Fibroblast of lung (primary cell): Measurements from ENCODE around the gene SLC35C1. TPM values are rescaled to one million over a fixed set of nuclear protein-coding genes. Genes with fewer than 3 reads are reported as not detected.

Experiments
- DNase-seq, 2 donors: peaks; one replicate each; pipeline versions ENCODE4 v3.0.0 to v3.0.0-alpha.2; 2010; ENCODE audit warnings: low read depth in 2 of 2
- H2AFZ ChIP-seq: 2 replicates; pipeline ENCODE4 v1.5.1; 2012; ENCODE audit warnings: low read length, control low read depth, inconsistent platforms
- H3K27ac ChIP-seq: 2 replicates; pipeline ENCODE4 v1.5.1; 2011; ENCODE audit warnings: low read length, control low read depth; ENCODE audit not compliant: insufficient read depth
- H3K27me3 ChIP-seq: 2 replicates; pipeline ENCODE4 v1.5.1; 2011; ENCODE audit warnings: mild to moderate bottlenecking, low read length; ENCODE audit not compliant: control insufficient read depth, insufficient read depth
- H3K36me3 ChIP-seq: 2 replicates; pipeline ENCODE4 v1.5.1; 2011; ENCODE audit warnings: low read length; ENCODE audit not compliant: control insufficient read depth, insufficient read depth
- H3K4me1 ChIP-seq: 2 replicates; pipeline ENCODE4 v1.5.1; 2011; ENCODE audit warnings: low read length; ENCODE audit not compliant: control insufficient read depth, insufficient read depth; ENCODE audit errors: extremely low read depth
- H3K4me2 ChIP-seq: 2 replicates; pipeline ENCODE4 v1.5.1; 2011; ENCODE audit warnings: low read length, control low read depth; ENCODE audit not compliant: insufficient read depth; ENCODE audit errors: extremely low read depth
- H3K4me3 ChIP-seq, 4 experiments: fragments of 200-600 bp in 1 of 4; sonication (generic) in 1 of 4; replicated peaks in 1 of 4; 2 replicates each; pipeline ENCODE4 v1.5.1; 2011 to 2016; ENCODE audit warnings: low read length in 4 of 4, low read depth in 3 of 4, mild to moderate bottlenecking in 3 of 4, control low read depth in 2 of 4, inconsistent platforms in 1 of 4, mixed read lengths in 1 of 4; ENCODE audit not compliant: insufficient read depth in 1 of 4; ENCODE audit errors: control extremely low read depth in 1 of 4
- H3K79me2 ChIP-seq: 2 replicates; pipeline ENCODE4 v1.5.1; 2012; ENCODE audit warnings: mild to moderate bottlenecking, low read length, inconsistent platforms; ENCODE audit not compliant: control insufficient read depth, insufficient read depth
- H3K9ac ChIP-seq: 2 replicates; pipeline ENCODE4 v1.5.1; 2011; ENCODE audit warnings: mild to moderate bottlenecking, low read length, control low read depth; ENCODE audit not compliant: insufficient read depth
- H3K9me3 ChIP-seq: 2 replicates; pipeline ENCODE4 v1.5.1; 2012; ENCODE audit warnings: low read depth, low read length; ENCODE audit not compliant: control insufficient read depth, insufficient read depth
- H4K20me1 ChIP-seq: 2 replicates; pipeline ENCODE4 v1.5.1; 2011; ENCODE audit warnings: low read length; ENCODE audit not compliant: control insufficient read depth, insufficient read depth; ENCODE audit errors: extremely low read depth
- EZH2 ChIP-seq: IDR thresholded peaks from 2 replicates; pipeline ENCODE4 v1.5.1; 2012; ENCODE audit warnings: low read length, control low read depth, mild to moderate bottlenecking; ENCODE audit errors: missing control alignments
- polyA plus RNA-seq, 2 donors: library from polyadenylated mRNA; depleted of rRNA in 1 of 2; stranded (reverse) in 1 of 2; unstranded in 1 of 2; fragments of >200 nt; gene quantifications; 2 replicates each; pipeline ENCODE4 v1.2.1, GENCODE V29; 2011 to 2012; ENCODE audit warnings: missing spikeins in 1 of 2
- total RNA-seq: library from RNA; depleted of rRNA; stranded (reverse); fragments of >200 nt; gene quantifications from 2 replicates; pipeline ENCODE4 v1.2.1, GENCODE V29; 2014
- TF ChIP-seq, protein P1 (sequence below), 2 donors: IDR thresholded peaks in 1 of 2; conservative IDR thresholded peaks in 1 of 2; 1 replicate in 1 of 2; 2 replicates in 1 of 2; pipeline ENCODE4 v1.5.1; 2011 to 2012; ENCODE audit warnings: low read length in 2 of 2, control low read depth in 1 of 2, inconsistent platforms in 1 of 2, low read depth in 1 of 2, mild to moderate bottlenecking in 1 of 2

The SLC35C1 gene
- total and polyA plus RNA-seq, 2 donors (not counting 1 experiment from before 2014, with no cell fraction given), result 6.7 to 10.4 TPM

DNA sequence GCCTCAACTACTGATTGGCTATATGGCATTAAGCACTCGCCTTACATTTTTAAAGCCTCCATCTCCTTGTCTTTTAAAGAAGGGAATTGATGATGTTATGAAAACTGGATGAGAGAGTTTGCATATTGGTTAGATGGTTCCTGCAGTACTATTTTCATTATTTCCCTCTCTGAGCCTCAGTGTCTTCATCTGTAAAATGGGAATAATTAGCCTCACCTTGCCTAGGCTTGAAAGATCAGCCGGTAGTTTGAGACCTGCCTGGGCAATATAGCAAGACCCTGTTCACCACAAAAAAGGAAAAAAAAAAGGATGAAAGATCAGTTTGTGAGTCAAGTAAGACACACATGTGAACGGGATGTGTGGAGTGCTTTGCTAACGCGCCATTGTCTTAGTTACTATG is 35.0 kb upstream of the SLC35C1 start:
- Histone ChIP-seq H3K4me3 (no peak overlapping the region), H2AFZ (no peak overlapping the region), H3K9ac (no peak overlapping the region), H3K9me3 (no peaks in the 10 kb centered on the region), H3K27ac (no peak overlapping the region), H3K79me2 (no peaks in the 10 kb centered on the region), H3K36me3 (no peaks in the 10 kb centered on the region), H3K4me1 (no peaks in the 10 kb centered on the region), H3K4me2 (no peak overlapping the region), H3K27me3 (no peaks in the 10 kb centered on the region), H4K20me1 (no peaks in the 10 kb centered on the region)
- DNase-seq, result no peak
- TF ChIP-seq, protein P1, sequence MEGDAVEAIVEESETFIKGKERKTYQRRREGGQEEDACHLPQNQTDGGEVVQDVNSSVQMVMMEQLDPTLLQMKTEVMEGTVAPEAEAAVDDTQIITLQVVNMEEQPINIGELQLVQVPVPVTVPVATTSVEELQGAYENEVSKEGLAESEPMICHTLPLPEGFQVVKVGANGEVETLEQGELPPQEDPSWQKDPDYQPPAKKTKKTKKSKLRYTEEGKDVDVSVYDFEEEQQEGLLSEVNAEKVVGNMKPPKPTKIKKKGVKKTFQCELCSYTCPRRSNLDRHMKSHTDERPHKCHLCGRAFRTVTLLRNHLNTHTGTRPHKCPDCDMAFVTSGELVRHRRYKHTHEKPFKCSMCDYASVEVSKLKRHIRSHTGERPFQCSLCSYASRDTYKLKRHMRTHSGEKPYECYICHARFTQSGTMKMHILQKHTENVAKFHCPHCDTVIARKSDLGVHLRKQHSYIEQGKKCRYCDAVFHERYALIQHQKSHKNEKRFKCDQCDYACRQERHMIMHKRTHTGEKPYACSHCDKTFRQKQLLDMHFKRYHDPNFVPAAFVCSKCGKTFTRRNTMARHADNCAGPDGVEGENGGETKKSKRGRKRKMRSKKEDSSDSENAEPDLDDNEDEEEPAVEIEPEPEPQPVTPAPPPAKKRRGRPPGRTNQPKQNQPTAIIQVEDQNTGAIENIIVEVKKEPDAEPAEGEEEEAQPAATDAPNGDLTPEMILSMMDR (conservative IDR thresholded peaks at IDR 0.05 in 1 of 2, IDR thresholded peaks at IDR 0.05 in 1 of 2; ENCODE audit: low read depth in 1 of 2, low read length in 2 of 2), result no peak
- TF ChIP-seq EZH2, result no peak

DNA sequence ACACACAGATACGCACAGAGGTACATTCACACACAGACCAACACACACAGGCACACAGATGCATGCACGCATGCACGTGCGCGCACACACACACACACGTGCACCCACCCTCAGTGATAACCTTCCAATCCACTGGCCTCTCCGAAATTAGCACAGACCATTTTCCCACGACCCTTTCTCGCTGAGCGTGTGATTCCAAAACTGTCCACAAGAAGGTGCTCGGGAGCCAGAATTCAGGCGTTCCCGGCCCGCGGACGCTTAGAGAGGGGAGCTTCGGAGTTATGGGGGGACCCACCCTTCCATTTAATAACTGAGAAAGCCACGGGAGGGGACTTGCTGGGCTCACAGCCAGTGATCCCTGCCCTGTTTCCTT is 33.8 kb upstream of the SLC35C1 start:
- Histone ChIP-seq H3K4me3 (peak overlapping the region; percentile 42 to 79 (median 48)), H3K27ac (no peak overlapping the region), H3K36me3 (no peaks in the 10 kb centered on the region), H2AFZ (peak overlapping the region; percentile 95), H3K9me3 (no peaks in the 10 kb centered on the region), H3K27me3 (no peaks in the 10 kb centered on the region), H3K4me1 (no peaks in the 10 kb centered on the region), H3K4me2 (peak overlapping the region; percentile 98), H3K9ac (no peak overlapping the region), H4K20me1 (no peaks in the 10 kb centered on the region), H3K79me2 (no peaks in the 10 kb centered on the region)
- no peak for TF ChIP-seq EZH2
- TF ChIP-seq, protein P1 (conservative IDR thresholded peaks at IDR 0.05 in 1 of 2, IDR thresholded peaks at IDR 0.05 in 1 of 2; ENCODE audit: low read depth in 1 of 2, low read length in 2 of 2), result peak; percentile 86 to 96
- peak; percentile 25 to 56 for DNase-seq

DNA sequence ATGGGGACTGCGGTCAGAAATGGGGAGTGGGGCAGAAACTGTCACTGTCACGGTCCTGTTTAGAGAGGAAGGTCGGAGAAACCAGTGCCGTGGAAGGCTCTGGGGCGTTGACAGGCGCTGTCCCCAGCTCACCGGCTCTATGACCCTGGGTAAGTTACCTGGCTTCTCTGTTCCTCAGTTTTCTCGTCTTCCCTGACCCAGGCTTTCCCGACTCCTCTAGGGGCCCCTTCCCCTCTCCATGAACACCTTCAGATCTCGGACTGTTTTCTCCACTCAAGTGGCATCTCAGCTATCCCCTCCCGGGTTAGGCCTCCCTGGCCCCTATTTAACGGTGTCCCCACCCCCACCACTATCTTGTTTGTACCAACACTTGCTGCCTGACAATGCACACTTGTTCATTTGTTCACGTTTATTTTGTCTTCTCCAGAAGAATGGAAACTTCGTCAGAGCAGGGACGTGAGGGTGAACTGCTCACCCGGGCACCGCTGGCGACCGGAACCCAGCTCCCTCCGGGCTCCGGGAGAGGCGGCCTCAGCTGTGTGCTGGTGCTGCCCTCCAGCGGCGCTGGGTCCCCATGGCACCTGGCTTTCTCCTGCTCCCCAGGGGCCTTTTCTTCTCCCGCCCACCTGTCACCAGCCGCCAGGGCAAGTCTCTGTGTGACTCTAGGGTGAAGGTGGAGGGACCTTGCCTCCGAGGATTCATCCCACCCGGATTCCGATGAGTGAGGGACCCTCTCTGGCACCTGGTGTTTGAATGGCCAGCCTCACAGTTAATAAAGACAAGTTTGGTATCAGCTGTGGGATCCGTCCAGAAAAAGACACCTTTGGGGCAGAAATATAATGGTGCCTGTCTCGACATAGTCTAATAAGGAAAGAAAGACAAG is 33.1 kb upstream of the SLC35C1 start:
- peak overlapping the region; percentile 20 for H3K9ac ChIP-seq
- H3K4me3 ChIP-seq, result peak overlapping the region; percentile 42 to 79 (median 48)
- no peaks in the 10 kb centered on the region for H3K4me1 ChIP-seq
- H3K79me2 ChIP-seq, result no peaks in the 10 kb centered on the region
- peak overlapping the region; percentile 95 for H2AFZ ChIP-seq
- peak; percentile 58 to 65 for DNase-seq
- no peak overlapping the region for H3K27ac ChIP-seq
- TF ChIP-seq, protein P1 (conservative IDR thresholded peaks at IDR 0.05 in 1 of 2, IDR thresholded peaks at IDR 0.05 in 1 of 2; ENCODE audit: low read depth in 1 of 2, low read length in 2 of 2), result peak; percentile 72 to 86
- TF ChIP-seq EZH2, result no peak
- H3K4me2 ChIP-seq, result peak overlapping the region; percentile 98
- H3K27me3 ChIP-seq, result no peaks in the 10 kb centered on the region
- no peaks in the 10 kb centered on the region for H3K9me3 ChIP-seq
- no peaks in the 10 kb centered on the region for H4K20me1 ChIP-seq
- no peaks in the 10 kb centered on the region for H3K36me3 ChIP-seq
